WTC11 (cell line): ENCODE measurements around the gene ZSWIM3. TPM values are rescaled to one million over a fixed set of nuclear protein-coding genes. Genes with fewer than 3 reads are reported as not detected.

Source experiments
- ATAC-seq: fragments of 200-7000 bp; cut with Tn5 transposase; 2 replicates; pipeline ENCODE4 v1.10.0; 2021; ENCODE audit warnings: mild to moderate bottlenecking, moderate library complexity
- CTCF ChIA-PET: fragments of 300-600 bp; sonication (Branson Sonifier 250); formaldehyde crosslinking; loops from one replicate; lab custom pipeline; 2021; ENCODE audit warnings: antibody characterized with exemption; lab: Charles Lee
- POLR2A ChIA-PET: fragments of 350-600 bp; sonication (Branson Sonifier 250); formaldehyde crosslinking; loops from one replicate; lab custom pipeline; 2021; ENCODE audit warnings: antibody characterized with exemption; lab: Charles Lee
- DNase-seq: peaks from one replicate; pipeline ENCODE4 v3.0.0; 2021; ENCODE audit warnings: low spot score
- H3K27ac Mint-ChIP-seq: 2 replicates; pipeline ENCODE4 v1.8.0; 2021; ENCODE audit warnings: mixed read lengths
- H3K27me3 Mint-ChIP-seq: 2 replicates; pipeline ENCODE4 v1.8.0; 2021; ENCODE audit warnings: low read depth, mild to moderate bottlenecking, moderate library complexity, mixed read lengths
- H3K36me3 Mint-ChIP-seq: 2 replicates; pipeline ENCODE4 v1.8.0; 2021; ENCODE audit warnings: mixed read lengths
- H3K4me1 Mint-ChIP-seq: 2 replicates; pipeline ENCODE4 v1.8.0; 2022; ENCODE audit warnings: mixed read lengths
- H3K4me3 Mint-ChIP-seq: 2 replicates; pipeline ENCODE4 v1.8.0; 2021; ENCODE audit warnings: mild to moderate bottlenecking, moderate library complexity, mixed read lengths
- H3K9me3 Mint-ChIP-seq: 2 replicates; pipeline ENCODE4 v1.8.0; 2021; ENCODE audit warnings: mixed read lengths
- AFF4 ChIP-seq: sonication (generic); formaldehyde crosslinking; IDR thresholded peaks from 2 replicates; pipeline ENCODE4 v1.8.1; 2023; ENCODE audit warnings: mild to moderate bottlenecking, missing genetic modification reagents, borderline replicate concordance
- ARID4B ChIP-seq: sonication (generic); formaldehyde crosslinking; IDR thresholded peaks from 2 replicates; pipeline ENCODE4 v1.8.0; 2023; ENCODE audit warnings: missing genetic modification reagents, mild to moderate bottlenecking, borderline replicate concordance
- ATF3 ChIP-seq: sonication (generic); formaldehyde crosslinking; conservative IDR thresholded peaks from 2 replicates; pipeline ENCODE4 v1.8.1; 2022; ENCODE audit warnings: mild to moderate bottlenecking, missing genetic modification reagents
- CBFB ChIP-seq: sonication (generic); formaldehyde crosslinking; IDR thresholded peaks from 2 replicates; pipeline ENCODE4 v1.8.1; 2022; ENCODE audit warnings: mild to moderate bottlenecking, low read depth, missing genetic modification reagents
- RELA ChIP-seq: sonication (generic); formaldehyde crosslinking; IDR thresholded peaks from 2 replicates; pipeline ENCODE4 v1.8.1; 2022; ENCODE audit warnings: missing genetic modification reagents, mild to moderate bottlenecking, borderline replicate concordance
- SMAD4 ChIP-seq: sonication (generic); formaldehyde crosslinking; IDR thresholded peaks from 2 replicates; pipeline ENCODE4 v1.8.0; 2022; ENCODE audit warnings: mild to moderate bottlenecking, missing genetic modification reagents
- TEAD4 ChIP-seq: sonication (generic); formaldehyde crosslinking; IDR thresholded peaks from 2 replicates; pipeline ENCODE4 v1.8.0; 2022; ENCODE audit warnings: mild to moderate bottlenecking, missing genetic modification reagents
- ZBTB21 ChIP-seq: sonication (generic); formaldehyde crosslinking; IDR thresholded peaks from 2 replicates; pipeline ENCODE4 v1.8.1; 2023; ENCODE audit warnings: mild to moderate bottlenecking, missing genetic modification reagents, borderline replicate concordance
- ZNF281 ChIP-seq: sonication (generic); formaldehyde crosslinking; IDR thresholded peaks from 2 replicates; pipeline ENCODE4 v1.8.0; 2023; ENCODE audit warnings: mild to moderate bottlenecking, missing genetic modification reagents
- ZNF416 ChIP-seq: fragments of 250-450 bp; sonication (Bioruptor Pico); IDR thresholded peaks from 2 replicates; pipeline ENCODE4 v1.9.0; 2021; ENCODE audit warnings: mild to moderate bottlenecking, inconsistent platforms
- ZNF532 ChIP-seq: fragments of 250-450 bp; sonication (Bioruptor Pico); IDR thresholded peaks from 2 replicates; pipeline ENCODE4 v1.9.0; 2021; ENCODE audit warnings: mild to moderate bottlenecking, borderline replicate concordance
- ZNF671 ChIP-seq: fragments of 250-450 bp; sonication (Bioruptor Pico); IDR thresholded peaks from 2 replicates; pipeline ENCODE4 v1.8.0; 2021; ENCODE audit warnings: mild to moderate bottlenecking
- total RNA-seq: library from RNA; stranded (reverse); gene quantifications from 3 replicates; pipeline ENCODE4 v1.2.3, GENCODE V29; 2021
- TF ChIP-seq, protein P1 (sequence below): fragments of 250-450 bp; sonication (Bioruptor Pico); IDR thresholded peaks from 2 replicates; pipeline ENCODE4 v1.9.0; 2021; ENCODE audit warnings: moderate library complexity, mild to moderate bottlenecking, inconsistent platforms, borderline replicate concordance

The ZSWIM3 gene
- total RNA-seq, 1 experiment from 2014 or later: 3.4 TPM

GRCh38 chr20:45893831-45894230 lies 36.4 kb downstream of the ZSWIM3 start:
- no peak for ATAC-seq
- Mint-ChIP-seq H3K27me3 (no peaks in the 10 kb centered on the region; the same call in 1 of the 2 replicates), H3K4me3 (no peak overlapping the region), H3K27ac (no peak overlapping the region), H3K9me3 (no peaks in the 10 kb centered on the region), H3K36me3 (peaks cover 17% of the 10 kb centered on the region), H3K4me1 (peaks cover 12% of the 10 kb centered on the region)
- no peak for TF ChIP-seq ZNF281 (CRISPR knock-in tag)
- no peak for TF ChIP-seq RELA (CRISPR knock-in tag)
- no peak for TF ChIP-seq ZBTB21 (CRISPR knock-in tag)
- TF ChIP-seq ZNF416 (CRISPR knock-in tag): no peak
- no peak for TF ChIP-seq CBFB (CRISPR knock-in tag)
- no peak for TF ChIP-seq ZNF671 (CRISPR knock-in tag)
- no peak for TF ChIP-seq ARID4B (CRISPR knock-in tag)
- no peak for TF ChIP-seq AFF4
- TF ChIP-seq ATF3 (CRISPR knock-in tag): no peak
- no peak for TF ChIP-seq TEAD4 (CRISPR knock-in tag)
- no peak for TF ChIP-seq ZNF532 (CRISPR knock-in tag)
- no peak for TF ChIP-seq SMAD4 (CRISPR knock-in tag)
- TF ChIP-seq, protein P1, sequence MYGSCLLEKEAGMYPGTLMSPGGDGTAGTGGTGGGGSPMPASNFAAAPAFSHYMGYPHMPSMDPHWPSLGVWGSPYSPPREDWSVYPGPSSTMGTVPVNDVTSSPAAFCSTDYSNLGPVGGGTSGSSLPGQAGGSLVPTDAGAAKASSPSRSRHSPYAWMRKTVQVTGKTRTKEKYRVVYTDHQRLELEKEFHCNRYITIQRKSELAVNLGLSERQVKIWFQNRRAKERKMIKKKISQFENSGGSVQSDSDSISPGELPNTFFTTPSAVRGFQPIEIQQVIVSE (CRISPR knock-in tag): no peak
- no peak for DNase-seq
- ChIA-PET POLR2A (no interaction called here), CTCF (no interaction called here)
